Stimulated activated CD4-positive, alpha-beta T cell treated with anti-CD3 and anti-CD28 coated beads, Interleukin-12 subunit alpha, Interleukin-12 subunit beta, amount 100 ng/mL, for 4 hours (primary cell): ENCODE measurements around the gene INPP5B.

Experiments used
- DNase-seq: peaks from one replicate; pipeline ENCODE4 v3.0.0-alpha.2; 2020

INPP5B gene

DNA sequence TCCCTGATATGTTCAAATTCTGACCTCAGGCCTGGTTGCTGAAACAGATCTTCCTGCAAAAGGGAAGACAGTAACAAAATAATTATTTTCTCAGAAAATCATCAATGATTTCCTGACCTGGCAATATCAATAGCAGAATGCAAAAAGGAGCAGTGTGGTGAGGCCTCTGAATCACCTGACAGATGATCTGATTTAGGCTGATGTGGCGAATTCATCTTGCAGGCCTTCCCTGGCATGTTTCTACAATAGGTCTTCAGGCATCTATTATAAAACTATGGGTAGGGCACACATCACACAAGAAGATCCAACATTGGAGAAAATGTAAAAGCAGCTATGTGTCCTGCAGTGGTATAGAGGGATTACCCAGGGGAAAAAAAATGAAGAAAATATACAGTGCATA lies 80.4 kb downstream of the INPP5B start:
- DNase-seq = no peak

DNA sequence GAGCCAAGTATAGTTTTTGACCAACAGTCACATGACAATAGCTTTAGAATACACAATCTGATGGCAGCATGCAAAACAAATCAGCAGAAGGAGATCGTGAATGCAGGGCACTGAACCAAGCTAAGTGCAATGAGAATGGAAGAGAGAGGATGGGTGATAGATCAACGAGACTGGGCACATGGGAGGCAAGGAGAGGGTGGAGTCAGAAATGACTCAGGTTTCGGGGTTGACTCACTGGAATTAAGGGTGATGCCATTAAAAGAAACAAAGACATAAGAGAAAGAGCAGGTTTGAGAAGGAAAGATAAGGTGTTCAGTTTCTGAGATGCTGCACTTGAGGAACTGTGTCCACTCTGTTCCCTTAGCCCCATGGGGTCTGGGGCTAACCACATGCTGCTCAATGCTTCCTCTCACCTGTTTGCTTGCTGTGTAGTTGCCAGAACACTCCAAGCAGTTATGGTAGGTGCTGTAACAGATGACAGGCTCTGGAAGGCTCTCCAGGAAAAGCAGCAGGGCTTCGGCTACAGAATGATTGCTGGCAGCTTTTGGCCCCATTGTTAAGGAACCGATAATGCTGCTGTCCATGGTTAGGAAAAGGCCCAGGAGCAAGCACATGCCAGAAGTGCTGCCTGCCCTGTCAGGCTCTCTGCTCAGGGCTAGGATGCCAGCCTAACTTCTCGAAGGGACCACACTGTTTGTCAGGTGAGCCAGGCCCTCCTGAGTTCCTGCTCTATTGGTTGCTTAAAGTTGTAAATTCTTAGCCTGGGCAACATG lies 81.3 kb downstream of the INPP5B start:
- no peak for DNase-seq

DNA sequence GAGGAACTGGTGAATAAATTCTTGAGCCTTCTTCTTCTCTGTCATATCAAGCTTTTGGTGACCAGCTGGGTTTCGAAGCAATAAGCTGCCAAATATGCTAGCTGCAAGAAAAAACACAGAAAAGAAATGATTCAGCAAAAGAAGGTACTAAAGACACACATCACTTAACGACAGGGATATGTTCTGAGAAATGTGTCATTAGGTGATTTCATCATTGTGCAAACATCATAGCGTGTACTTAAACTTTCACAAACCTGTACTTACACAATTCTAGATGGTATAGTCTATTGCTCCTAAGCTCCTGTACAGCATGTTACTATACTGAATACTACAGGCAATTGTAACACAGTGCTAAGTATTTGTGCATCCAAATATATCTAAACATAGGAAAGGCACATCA lies 84.5 kb downstream of the INPP5B start:
- no peak for DNase-seq

DNA sequence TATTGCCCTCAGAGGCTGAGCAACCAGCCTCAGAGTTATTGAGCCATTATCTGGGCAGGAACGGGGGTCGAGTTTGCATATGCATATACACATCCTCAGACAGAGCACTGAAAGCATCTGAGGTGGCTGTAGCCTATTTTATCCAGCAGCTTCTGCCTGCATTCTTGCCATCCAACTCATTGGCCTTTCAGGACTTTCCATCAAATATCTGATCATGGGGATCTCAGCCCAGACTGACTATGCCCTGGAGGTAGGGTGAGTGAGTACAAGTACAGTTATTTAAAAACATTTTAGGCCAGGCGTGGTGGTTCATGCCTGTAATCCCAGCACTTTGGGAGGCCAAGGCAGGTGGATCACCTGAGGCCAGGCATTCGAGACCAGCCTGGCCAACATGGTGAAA lies 85.7 kb downstream of the INPP5B start:
- no peak for DNase-seq

DNA sequence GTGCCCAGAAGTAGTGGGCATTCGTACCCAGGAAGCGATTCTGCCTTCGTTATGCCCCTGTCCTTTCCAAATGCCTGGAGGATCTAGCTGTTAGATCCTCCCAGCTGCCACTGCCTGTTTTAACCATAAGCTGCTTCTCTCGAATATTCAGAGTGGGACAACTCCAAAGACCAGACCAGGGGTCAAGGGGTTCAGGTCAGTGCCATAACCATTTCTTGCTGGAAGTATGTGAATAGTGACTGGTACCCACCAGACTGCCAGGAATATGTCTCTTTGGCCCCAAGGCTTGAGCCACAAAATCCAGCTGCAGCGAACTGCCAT lies 86.5 kb downstream of the INPP5B start:
- DNase-seq = no peak

DNA sequence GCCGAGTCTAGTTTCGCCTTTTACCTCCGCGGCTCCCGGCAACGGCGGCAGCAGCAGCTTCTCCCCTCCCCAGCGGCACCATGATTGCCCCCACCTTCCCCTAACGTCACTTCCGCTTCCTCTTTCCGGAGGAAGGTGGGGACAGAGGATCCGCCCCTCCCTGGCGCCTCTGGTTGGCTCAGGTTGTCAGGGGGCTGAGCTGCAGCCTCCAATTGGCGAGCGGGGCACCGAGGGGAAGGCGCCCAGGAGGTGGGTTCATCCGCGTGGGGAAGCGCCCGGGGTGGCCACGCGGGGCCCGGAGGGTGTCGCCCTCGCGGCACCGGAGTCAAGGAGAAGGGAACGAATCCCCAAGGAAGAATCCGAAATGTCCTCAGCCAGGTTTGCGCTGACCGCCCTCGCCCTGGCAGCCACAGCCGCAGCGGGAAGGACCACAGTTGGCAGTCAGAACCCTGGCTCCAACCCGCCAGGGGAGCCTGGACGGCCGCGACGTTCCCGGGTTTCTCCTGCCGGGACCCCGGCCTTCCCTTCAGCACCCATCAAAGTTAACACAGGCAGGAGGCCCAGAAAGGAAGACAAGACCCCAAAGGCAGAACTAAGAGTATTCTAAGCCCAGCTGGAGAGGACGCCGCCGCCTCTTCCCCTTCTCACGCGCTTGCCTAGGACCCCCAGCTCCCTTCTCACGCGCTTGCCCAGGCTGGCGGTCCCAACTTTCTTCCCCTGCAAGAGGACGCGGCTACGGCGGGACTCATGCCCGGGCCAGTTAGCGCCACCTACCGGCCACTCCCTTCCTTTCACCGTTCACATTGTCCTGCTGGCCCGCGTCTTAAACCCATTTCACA lies 87.1 kb downstream of the INPP5B start, which contains the start of gene MTF1:
Gene MTF1 (minus strand): TSS at position 86 of the 839 bp plus-strand sequence. CDS start 1,934 bp downstream, outside the sequence.
- DNase-seq = peak; percentile 93

DNA sequence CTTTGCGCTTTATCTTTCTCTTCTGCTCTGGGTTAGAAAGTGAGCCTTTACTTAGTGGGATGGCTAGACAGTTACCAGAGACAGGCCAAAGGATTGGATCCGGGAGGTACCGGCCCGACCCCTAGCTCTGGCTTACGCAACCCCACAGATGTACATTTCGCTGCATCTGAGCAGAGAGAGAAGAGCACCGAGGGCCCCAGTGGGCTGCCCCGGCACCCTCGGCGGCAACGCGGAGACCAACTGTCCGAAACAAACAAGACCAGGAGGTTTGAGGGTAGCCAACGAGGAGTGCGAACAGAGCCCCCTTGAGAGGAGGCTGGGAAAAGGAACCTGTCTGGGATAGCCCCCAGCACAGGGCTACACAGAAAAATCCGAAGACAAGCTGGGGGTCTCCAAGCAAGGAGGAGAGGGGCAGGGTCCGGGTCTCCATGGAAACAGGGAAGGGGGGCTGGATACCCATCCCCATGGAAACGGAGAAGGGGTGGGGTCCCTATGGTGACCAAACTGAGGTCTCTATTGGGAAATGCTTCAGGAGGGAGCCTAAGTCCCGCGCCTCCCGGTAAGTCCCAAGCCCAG lies 87.8 kb downstream of the INPP5B start:
- DNase-seq = no peak

DNA sequence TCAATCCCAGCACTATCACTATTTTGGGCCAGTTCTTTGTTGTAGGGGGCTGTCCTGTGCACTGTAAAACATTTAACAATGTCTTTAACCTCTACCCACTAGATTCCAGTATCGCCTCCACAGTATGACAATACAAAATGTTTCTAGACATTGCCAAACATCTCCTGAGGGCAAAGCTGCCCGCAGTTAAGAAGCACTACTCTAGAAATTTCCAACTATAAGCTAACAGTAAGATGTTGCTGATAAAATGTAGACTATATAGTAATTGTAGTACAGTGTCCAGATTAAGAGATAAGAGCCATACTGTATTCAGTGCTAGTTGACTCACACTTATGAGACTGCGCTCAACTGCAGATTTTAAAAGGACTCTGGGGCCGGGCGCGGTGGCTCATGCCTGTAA lies 92.4 kb downstream of the INPP5B start:
- no peak for DNase-seq

DNA sequence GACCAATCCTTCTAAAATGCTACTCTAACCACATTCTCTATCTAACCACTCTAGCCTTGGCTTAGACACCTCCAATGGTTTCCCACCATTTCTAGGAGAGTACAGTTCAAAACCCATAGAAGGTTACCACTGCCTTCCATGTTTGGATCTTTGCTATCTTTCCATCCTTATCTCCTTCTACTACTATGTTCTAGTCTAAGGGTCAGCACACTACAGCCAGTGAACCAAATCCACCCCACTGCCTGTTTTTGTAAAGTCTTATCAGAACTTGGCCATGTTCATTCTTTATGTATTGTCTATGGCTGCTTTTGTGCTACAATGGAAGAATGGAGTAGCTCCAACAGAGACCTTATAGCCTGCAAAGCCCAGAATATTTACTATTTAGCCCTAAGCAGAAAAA lies 93.7 kb downstream of the INPP5B start:
- DNase-seq = no peak

DNA sequence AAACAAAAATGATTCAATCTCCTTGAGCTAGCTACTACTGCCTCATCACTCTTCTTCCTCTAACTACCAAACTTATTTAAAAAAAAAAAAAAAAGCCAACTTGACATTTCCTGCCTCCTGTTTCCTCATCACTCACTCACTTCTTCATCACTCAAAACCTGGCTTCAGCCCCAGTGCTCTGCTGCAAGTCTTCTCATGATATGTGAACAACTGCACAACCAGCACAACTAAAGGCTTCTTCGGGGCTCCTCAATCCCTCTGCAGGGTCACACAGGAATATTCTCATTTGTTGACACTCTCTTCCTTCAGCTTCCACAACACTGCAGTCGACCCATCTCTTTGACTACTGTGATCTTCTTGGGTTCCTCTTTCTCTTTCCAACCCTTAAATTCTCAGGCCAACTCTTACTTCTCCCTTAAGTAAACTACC lies 95.1 kb downstream of the INPP5B start:
- DNase-seq = no peak

DNA sequence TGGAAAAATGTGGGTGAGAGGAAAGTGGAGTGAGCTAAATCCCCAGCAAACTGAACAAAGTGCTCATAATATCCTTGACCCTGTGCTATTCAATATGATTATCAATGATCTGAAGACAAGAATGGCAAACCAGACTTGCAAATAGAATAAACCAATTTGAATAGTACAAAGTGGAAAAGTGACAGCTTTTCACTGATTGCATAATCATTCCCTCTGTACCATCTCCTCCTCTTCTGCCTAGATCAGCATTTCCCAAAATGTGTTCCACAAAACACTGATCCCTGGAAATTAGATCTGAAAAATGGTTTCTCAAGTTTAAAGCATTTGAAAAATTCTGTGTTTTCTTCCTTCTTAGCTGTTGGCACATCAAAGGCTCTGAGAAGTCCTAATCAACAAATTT lies 95.6 kb downstream of the INPP5B start:
- no peak for DNase-seq

DNA sequence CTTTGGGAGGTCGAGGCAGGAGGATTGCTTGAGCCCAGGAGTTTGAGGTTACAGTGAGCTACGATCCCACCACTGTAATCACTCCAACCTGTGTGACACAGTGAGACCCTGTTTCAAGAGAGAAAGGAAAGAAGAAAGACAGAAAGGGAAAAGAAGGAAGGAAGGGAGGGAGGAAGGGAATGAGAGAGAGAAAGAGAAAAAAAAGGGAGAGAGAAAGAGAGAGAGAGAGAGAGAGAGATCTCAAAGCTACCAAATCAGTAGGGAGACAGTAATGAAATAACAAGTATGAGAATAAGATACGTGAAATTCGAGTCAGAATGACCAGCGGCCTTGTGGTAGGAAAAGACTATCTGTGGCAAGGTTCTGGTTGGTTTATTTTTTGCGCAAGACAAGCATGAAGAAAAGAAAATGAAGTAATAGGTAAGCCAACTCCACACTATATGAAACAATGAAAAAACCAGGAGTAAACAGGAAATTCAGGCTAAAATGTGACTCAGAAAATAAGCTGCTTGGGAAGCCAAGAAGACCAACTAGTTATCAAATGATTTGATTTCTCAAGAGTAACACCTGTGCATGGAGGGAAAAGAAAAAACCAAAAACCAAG lies 96.4 kb downstream of the INPP5B start:
- DNase-seq = no peak

DNA sequence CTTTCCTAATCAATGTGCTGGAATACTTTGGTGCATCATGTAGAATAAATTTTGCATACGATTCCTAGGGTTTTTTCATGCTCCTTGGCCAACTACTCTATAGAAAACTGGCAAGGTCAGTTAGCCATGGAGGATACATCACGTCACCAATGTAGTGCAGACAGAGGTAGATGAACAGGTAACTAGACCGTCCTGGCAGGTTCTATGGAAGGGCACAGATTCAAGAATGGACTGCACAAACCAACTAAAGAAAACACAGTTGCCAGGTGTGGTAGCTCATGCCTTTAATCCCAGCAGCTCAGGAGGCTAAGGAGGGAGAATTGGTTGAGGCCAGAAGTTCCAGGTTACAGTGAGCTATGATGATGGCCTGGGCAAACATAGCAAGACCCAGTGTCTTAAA lies 97.4 kb downstream of the INPP5B start:
- no peak for DNase-seq

DNA sequence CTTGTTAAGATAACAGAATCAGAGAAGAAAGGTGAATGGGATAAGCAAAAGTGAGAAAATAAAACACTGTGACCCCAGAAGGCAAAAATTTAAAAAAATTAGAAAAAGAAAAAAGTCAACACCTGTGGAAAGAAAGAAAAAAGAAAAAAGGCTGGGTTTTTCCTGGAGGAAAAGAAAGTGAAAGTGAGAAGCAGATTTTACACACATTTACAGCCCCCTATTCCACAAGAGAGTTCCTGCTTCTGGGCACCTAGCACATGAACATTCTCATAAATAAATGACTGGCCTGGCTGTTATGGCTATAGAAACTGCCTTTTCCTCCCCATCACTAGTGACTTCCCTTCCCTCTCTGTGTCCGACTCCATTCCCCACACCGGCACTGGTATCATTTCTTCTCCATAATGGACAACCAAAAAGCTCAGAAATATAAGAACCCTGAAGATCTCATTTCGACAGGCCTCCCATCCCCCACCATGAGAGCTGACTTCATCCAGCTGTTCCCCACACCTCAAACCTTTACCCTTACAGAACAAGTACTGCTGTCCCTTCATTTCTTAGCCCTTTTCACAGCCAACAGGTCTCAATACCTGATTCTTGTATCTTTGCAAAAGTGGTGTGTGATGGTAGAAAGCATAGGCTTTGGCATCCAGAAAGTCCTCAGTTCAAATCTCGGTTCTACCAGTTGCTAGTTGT lies 100.1 kb downstream of the INPP5B start:
- DNase-seq = no peak

DNA sequence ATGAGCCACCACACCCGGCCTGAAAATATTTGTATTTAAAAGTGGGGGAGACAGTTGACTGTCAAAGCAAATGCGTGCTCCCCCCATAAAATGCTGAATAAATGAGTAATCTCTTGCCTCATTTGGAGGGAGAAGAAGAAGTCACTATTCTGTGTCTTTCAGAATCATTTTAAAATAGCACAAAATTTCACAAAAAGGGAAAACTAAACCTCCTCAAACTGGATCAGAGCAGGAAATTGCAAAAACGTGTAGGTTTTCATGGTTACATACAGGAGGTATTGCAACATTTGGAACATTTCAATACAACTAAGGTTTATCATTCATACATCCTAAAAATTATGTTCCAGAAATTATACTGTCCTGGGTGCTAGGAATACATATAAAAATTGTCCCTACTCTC lies 101.1 kb downstream of the INPP5B start:
- DNase-seq = no peak

DNA sequence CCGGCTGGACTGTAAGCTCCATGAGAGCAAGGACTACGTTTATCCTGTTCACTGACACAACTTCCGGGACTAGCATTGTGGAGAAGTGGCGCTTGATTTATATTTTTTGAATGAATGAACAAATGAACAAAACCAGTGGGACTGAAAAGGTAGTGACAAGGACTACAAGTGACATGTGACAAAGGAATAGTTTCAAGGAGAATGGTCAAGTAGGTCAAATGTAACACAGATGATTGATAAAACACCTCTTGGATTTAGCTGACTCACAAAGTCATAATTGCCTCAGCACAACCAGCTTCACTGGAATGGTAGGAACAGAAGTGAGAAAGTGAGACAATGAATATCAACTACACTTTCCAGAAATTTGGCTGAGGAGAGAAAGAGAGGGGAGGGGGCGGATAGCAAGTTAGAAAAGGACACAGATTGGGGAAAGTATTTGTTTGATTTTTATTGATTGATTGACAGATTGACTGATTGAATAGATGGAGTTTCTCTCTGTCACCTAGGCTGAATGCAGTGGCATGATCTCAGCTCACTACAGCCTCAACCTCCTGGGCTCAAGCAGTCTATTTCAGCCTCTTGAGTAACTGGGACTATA lies 101.7 kb downstream of the INPP5B start:
- DNase-seq = no peak

DNA sequence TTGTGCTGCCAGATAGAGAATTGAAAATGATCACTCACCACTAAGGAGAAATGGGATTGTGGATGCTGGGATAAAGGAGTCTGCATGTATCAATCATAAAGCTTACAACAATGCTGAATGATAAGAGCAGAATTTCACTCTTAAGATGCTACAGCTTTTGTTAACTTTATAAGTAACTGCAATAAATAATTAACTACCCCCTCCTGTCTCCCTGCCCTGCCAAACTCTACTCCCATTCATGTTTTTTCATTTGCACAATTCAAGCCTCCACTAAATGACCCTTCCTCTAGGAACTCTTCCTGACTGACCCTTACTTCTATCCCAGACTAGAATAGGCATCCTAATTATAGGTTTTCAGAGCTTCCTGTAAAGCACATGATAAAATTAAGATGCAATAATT lies 102.3 kb downstream of the INPP5B start:
- no peak for DNase-seq

DNA sequence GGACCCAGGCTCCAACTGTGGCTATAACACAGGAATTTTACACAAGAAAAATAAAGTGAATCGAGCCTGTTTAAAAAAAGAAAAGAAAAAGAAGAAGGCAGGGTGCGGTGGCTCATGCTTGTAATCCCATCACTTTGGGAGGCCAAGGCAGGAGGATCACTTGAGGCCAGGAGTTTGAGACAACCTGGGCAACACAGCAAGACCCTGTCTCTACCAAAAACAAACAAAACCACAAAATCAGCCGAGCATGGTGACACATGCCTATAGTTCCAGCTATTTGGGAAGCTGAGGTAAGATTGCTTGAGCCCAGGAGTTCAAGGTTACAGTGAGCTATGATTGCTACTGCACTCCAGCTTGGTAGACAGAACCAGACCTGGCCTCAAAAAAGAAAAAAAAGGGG lies 105.2 kb downstream of the INPP5B start:
- DNase-seq = no peak

DNA sequence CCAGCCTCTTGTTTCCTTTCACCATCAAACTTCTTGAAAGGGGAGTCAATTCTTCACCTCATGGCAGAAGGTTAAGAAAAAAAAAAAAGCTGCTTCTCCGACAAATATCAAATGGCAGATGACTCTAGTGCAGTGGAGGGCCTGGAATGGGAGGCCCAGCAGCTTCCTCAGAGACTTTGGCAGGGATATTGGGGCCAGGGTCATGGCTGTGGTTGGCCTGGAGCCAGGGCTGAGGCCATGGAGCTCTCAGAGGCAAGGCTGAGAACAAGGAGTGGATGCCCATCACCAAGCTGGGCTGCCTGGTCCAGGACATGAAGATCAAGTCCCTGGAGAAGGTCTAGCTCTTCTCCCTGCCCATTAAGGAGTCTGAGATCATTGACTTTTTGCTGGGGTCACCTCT lies 106.1 kb downstream of the INPP5B start:
- DNase-seq = no peak

DNA sequence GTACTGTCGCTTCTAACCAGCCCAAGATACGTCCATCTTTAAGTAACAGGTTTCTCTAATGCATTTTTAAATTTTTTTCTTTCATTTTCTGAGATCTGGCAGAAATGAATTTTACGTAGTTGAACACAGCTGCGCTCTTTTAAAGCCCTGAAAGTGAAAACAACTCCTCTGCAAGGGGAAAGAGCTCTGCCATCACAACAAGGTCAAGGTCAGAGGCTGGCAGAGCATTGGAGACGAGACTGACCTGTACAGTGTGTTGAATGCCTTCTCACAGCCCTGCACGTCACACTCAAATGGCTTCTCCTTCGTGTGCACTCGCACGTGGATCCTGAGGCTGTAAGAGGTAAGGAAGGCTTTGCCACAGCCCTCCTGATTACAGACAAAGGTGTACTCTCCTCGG lies 107.2 kb downstream of the INPP5B start:
- DNase-seq = no peak

DNA sequence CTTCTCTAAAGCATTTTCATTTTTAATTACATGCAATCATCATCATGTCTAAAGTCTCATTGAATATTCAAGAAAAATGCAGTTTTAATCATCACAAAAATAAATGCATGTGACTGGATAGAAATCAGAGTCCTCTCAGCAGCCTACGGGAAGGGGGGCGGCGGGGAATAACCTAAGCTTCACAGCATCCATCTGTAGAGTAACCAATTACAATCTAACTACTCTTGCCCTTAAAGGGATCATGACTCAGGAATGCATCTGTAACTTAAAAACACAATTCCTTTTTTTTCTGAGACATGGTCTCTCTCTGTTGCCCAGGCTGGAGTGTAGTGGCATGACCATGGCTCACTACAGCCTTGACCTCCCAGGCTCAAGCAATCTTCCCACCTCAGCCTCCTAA lies 110.1 kb downstream of the INPP5B start:
- no peak for DNase-seq

DNA sequence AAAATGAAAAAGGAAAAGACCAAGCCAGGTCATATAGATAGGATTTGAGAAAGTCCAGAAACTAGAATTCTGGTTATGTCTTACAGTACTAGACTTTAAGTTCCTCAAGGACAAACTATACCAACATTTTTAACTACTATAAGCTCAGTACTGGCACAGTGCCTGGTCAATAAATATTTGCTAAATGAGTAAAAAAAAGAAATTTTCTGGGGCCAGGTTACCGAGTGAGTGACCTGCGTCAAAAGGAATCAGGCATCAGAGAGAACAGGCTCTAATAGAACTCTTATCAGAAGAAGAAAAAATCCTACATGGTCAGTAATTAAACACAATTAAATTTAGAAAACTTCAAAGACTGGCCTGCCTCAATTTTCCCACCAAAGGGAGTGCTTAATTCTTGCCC lies 115.0 kb downstream of the INPP5B start:
- no peak for DNase-seq

DNA sequence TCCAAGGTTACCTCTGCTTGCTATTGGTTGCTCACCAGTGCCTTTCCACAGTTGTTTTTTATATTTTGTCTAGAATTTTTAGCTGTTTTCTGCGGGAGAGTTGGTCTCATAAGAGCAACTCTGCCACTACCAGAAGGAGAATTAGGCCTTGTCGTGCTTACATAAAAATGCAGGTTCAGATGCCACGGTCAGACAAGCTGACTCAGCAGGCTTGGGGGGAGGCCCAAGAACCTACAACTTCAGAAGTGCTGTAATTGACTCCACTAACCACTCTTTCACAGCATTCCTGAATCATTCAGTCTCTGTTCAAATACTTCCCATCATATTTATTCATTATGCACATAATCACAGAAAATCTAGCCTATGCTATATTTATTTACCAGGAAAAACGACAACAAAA lies 115.7 kb downstream of the INPP5B start:
- DNase-seq = no peak
